B cell (primary cell): ENCODE data around the gene PTPRN2. TPM values are rescaled to one million over a fixed set of nuclear protein-coding genes. Genes with fewer than 3 reads are reported as not detected.

Experiments
- ATAC-seq: fragments of 200-7000 bp; cut with Tn5 transposase; one replicate; pipeline ENCODE4 v1.10.0; 2021; ENCODE audit warnings: low read depth, mild to moderate bottlenecking, moderate number of reproducible peaks, moderate library complexity
- CTCF ChIA-PET: fragments of 350-600 bp; sonication (Branson Sonifier 250); formaldehyde crosslinking; loops from one replicate; lab custom pipeline; 2021; ENCODE audit warnings: antibody characterized with exemption, inconsistent platforms; lab: Charles Lee
- POLR2A ChIA-PET: fragments of 350-600 bp; sonication (Branson Sonifier 250); formaldehyde crosslinking; loops from one replicate; lab custom pipeline; 2021; ENCODE audit warnings: antibody characterized with exemption; lab: Charles Lee
- DNase-seq: peaks from one replicate; pipeline ENCODE4 v3.0.0; 2013
- H2AFZ ChIP-seq: 2 replicates; pipeline ENCODE4 v1.6.1; 2012; ENCODE audit warnings: mild to moderate bottlenecking, low read depth, low read length; ENCODE audit not compliant: insufficient read depth, poor library complexity, severe bottlenecking
- H3K27ac ChIP-seq, 2 donors: 1 replicate in 1 of 2; 2 replicates in 1 of 2; pipeline ENCODE4 v1.5.1; 2012 to 2013; ENCODE audit warnings: low read length in 2 of 2, mild to moderate bottlenecking in 2 of 2, moderate library complexity in 1 of 2
- H3K27me3 ChIP-seq, 4 experiments: fragments of 200-600 bp in 1 of 4; sonication (generic) in 1 of 4; replicated peaks in 1 of 4; 1 replicate in 2 of 4; 2 replicates in 2 of 4; pipeline versions ENCODE4 v1.6.1 to v1.7.0; 2013 to 2016; ENCODE audit warnings: low read length in 3 of 4, mild to moderate bottlenecking in 2 of 4, mixed read lengths in 1 of 4, moderate library complexity in 1 of 4; ENCODE audit not compliant: insufficient read depth in 4 of 4, control insufficient read depth in 3 of 4; ENCODE audit errors: control extremely low read depth in 1 of 4
- H3K36me3 ChIP-seq, 2 experiments: replicated peaks in 1 of 2; 1 replicate in 1 of 2; 2 replicates in 1 of 2; pipeline versions ENCODE4 v1.6.1 to v1.7.1; 2013; ENCODE audit warnings: low read length in 1 of 2; ENCODE audit not compliant: insufficient read depth in 2 of 2, control insufficient read depth in 1 of 2; ENCODE audit errors: control extremely low read depth in 1 of 2, extremely low read depth in 1 of 2
- H3K4me1 ChIP-seq, 2 donors: fragments of 200-600 bp in 1 of 2; sonication (generic) in 1 of 2; 1 replicate in 1 of 2; 2 replicates in 1 of 2; pipeline versions ENCODE4 v1.5.1 to v1.6.1; 2013 to 2017; ENCODE audit warnings: low read length in 2 of 2; ENCODE audit not compliant: control insufficient read depth in 2 of 2, insufficient read depth in 2 of 2
- H3K4me2 ChIP-seq: replicated peaks from 2 replicates; pipeline ENCODE3; 2012; ENCODE audit warnings: mild to moderate bottlenecking, low read depth, low read length; ENCODE audit not compliant: poor library complexity, severe bottlenecking
- H3K4me3 ChIP-seq, 5 experiments: fragments of 200-600 bp in 1 of 5; sonication (generic) in 1 of 5; 1 replicate in 3 of 5; 2 replicates in 2 of 5; pipeline versions ENCODE4 v1.5.1 to v1.7.0; 2011 to 2016; ENCODE audit warnings: low read length in 4 of 5, mild to moderate bottlenecking in 4 of 5, low read depth in 2 of 5, control low read depth in 1 of 5, moderate library complexity in 1 of 5; ENCODE audit not compliant: insufficient read depth in 1 of 5; ENCODE audit errors: control extremely low read depth in 1 of 5, extremely low read depth in 1 of 5
- H3K79me2 ChIP-seq: fragments of 200-600 bp; sonication (generic); one replicate; pipeline ENCODE4 v1.6.0; 2016; ENCODE audit warnings: low read length; ENCODE audit not compliant: control insufficient read depth, insufficient read depth
- H3K9ac ChIP-seq: fragments of 200-600 bp; sonication (generic); 2 replicates; pipeline ENCODE4 v1.6.1; 2017; ENCODE audit warnings: mild to moderate bottlenecking, low read length, moderate library complexity
- H3K9me3 ChIP-seq, 3 donors: one replicate each; pipeline versions ENCODE4 v1.6.1 to v1.7.1; 2013; ENCODE audit warnings: low read length in 2 of 3; ENCODE audit not compliant: control insufficient read depth in 2 of 3, insufficient read depth in 1 of 3; ENCODE audit errors: control extremely low read depth in 1 of 3
- H4K20me1 ChIP-seq: 2 replicates; pipeline ENCODE4 v1.6.0; 2012; ENCODE audit warnings: mild to moderate bottlenecking, low read length; ENCODE audit not compliant: insufficient read depth, control insufficient read depth, poor library complexity, severe bottlenecking
- H3K27ac Mint-ChIP-seq: one replicate; pipeline ENCODE4 v1.8.0; 2021; ENCODE audit warnings: mixed read lengths
- H3K27me3 Mint-ChIP-seq: one replicate; pipeline ENCODE4 v1.8.0; 2021; ENCODE audit warnings: mixed read lengths
- H3K4me1 Mint-ChIP-seq: one replicate; pipeline ENCODE4 v1.8.0; 2021; ENCODE audit warnings: mixed read lengths
- H3K4me3 Mint-ChIP-seq: one replicate; pipeline ENCODE4 v1.8.0; 2021; ENCODE audit warnings: mixed read lengths
- H3K9me3 Mint-ChIP-seq: one replicate; pipeline ENCODE4 v1.8.0; 2022; ENCODE audit warnings: mixed read lengths; ENCODE audit not compliant: insufficient read depth
- CTCF ChIP-seq: fragments of 200-600 bp; IDR thresholded peaks from one replicate; pipeline ENCODE4 v1.8.0; 2022; ENCODE audit warnings: antibody characterized with exemption, mild to moderate bottlenecking
- EZH2 ChIP-seq: IDR thresholded peaks from 2 replicates; pipeline ENCODE4 v1.6.1; 2012; ENCODE audit warnings: borderline replicate concordance, low read depth, mild to moderate bottlenecking, moderate library complexity, low read length; ENCODE audit not compliant: insufficient read depth, poor library complexity, severe bottlenecking
- WGBS: methylation state at CpG from one replicate; pipeline ENCODE4 v1.1.5; 2013; ENCODE audit warnings: missing lambda C conversion rate; ENCODE audit not compliant: insufficient coverage; 5-methylcytosine and 5-hydroxymethylcytosine counted together
- intact Hi-C: fragments of 100-400 bp; cut with micrococcal nuclease; formaldehyde crosslinking; loops from one replicate; pipeline ENCODE4 v1.10.0; 2022
- polyA plus RNA-seq: library from polyadenylated mRNA; depleted of rRNA; stranded (reverse); fragments of >200 nt; gene quantifications from 2 replicates; pipeline ENCODE4 v1.2.3, GENCODE V29; 2012
- total RNA-seq, 2 donors: library from RNA; stranded (reverse); fragments of 120-200 nt in 1 of 2; gene quantifications; 1 replicate in 1 of 2; 2 replicates in 1 of 2; pipeline versions ENCODE4 v1.2.3 to v1.2.4, GENCODE V29; 2013 to 2022

The PTPRN2 gene
- total and polyA plus RNA-seq, 2 donors (not counting 1 experiment from before 2014, with no cell fraction given) = 2.0 to 5.0 TPM

DNA sequence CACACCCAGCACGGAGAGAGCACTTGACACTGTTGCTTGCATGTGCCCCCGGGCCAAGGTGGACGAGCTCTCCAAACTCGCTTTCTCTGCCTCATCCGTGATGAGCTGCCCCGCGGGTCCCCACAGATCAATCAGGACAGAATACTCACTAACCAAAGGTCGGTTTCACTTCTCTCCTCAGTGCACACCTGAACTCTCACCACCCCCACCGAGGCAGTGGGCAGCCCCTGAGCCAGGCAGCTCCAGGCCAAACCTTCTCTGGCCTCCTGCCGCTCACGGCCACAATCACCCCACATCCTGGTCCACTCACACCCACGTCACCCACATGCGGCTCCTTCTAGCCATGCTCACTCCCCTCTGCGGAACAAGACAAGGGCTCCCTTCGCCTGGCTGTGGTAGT lies 806.9 kb downstream of the PTPRN2 start:
- CTCF ChIA-PET = no interaction called here
- WGBS = 88% methylated on average over 15 of the region's 15 CpGs
- Histone ChIP-seq H3K9me3 (peaks cover 0 to 43% (median 0%) of the 10 kb centered on the region in 3 donors), H3K27me3 (no peaks in the 10 kb centered on the region), H3K27ac (no peak overlapping the region), H4K20me1 (no peaks in the 10 kb centered on the region), H2AFZ (no peak overlapping the region), H3K4me2 (no peak overlapping the region), H3K4me1 (no peaks in the 10 kb centered on the region), H3K79me2 (no peaks in the 10 kb centered on the region), H3K4me3 (no peak overlapping the region), H3K36me3 (no peaks in the 10 kb centered on the region), H3K9ac (no peak overlapping the region)
- no peak for TF ChIP-seq EZH2
- TF ChIP-seq CTCF = no peak
- peaks cover 3% of the 10 kb centered on the region for H3K27me3 Mint-ChIP-seq
- ATAC-seq (no peak), DNase-seq (no peak)
- H3K9me3 Mint-ChIP-seq = no peaks in the 10 kb centered on the region
- H3K4me1 Mint-ChIP-seq = no peaks in the 10 kb centered on the region
- POLR2A ChIA-PET = no interaction called here
- intact Hi-C loops = no loop called here
- H3K27ac Mint-ChIP-seq = no peak overlapping the region
- H3K4me3 Mint-ChIP-seq = no peak overlapping the region

DNA sequence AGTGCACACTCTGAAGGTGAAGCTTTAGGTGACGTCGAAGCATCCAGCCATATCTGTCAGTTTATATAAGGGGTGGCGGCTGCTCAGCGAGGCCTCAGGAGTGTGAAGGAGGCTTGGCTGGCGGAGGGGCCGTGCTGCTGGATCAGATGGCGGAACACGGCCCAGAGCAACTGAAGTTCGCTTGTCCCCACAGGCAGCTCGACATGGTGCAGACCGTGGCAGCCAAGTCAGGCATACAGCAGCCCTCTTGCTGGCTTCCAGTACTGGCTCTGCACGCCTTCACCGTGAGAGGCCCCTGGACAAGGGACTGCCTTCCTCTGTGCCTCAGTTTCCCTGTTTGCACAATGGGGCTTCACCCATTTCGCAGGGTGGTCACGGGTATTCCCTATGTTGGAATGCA lies 807.3 kb downstream of the PTPRN2 start:
- no peak overlapping the region for H3K4me3 ChIP-seq
- Mint-ChIP-seq H3K4me1 (no peaks in the 10 kb centered on the region), H3K27me3 (peaks cover 3% of the 10 kb centered on the region), H3K9me3 (no peaks in the 10 kb centered on the region), H3K27ac (no peak overlapping the region), H3K4me3 (no peak overlapping the region)
- H4K20me1 ChIP-seq = no peaks in the 10 kb centered on the region
- no peaks in the 10 kb centered on the region for H3K36me3 ChIP-seq
- DNase-seq = no peak
- TF ChIP-seq EZH2 (no peak), CTCF (no peak)
- no peaks in the 10 kb centered on the region for H3K27me3 ChIP-seq
- POLR2A ChIA-PET = no interaction called here
- H3K9me3 ChIP-seq = peaks cover 0 to 47% (median 0%) of the 10 kb centered on the region in 3 donors
- 96% methylated on average over 15 of the region's 15 CpGs for WGBS
- CTCF ChIA-PET = no interaction called here
- no peaks in the 10 kb centered on the region for H3K4me1 ChIP-seq
- no peak overlapping the region for H2AFZ ChIP-seq
- no peaks in the 10 kb centered on the region for H3K79me2 ChIP-seq
- no peak overlapping the region for H3K27ac ChIP-seq
- H3K4me2 ChIP-seq = no peak overlapping the region
- H3K9ac ChIP-seq = no peak overlapping the region
- no peak for ATAC-seq
- intact Hi-C loops = no loop called here
